22Rv1 (cell line): ENCODE data around the gene ATAD5.
"Not testable (repeated sequence)": the region's sequence is repeated elsewhere in the genome, so short reads cannot be mapped to it uniquely, and the experiment has no call there.

Experiments
- H3K27ac ChIP-seq: fragments of 450-650 bp; 2 replicates; pipeline ENCODE4 v1.5.1; 2017
- CTCF ChIP-seq: fragments of 450-650 bp; IDR thresholded peaks from 2 replicates; pipeline ENCODE4 v1.5.1; 2017; ENCODE audit warnings: mild to moderate bottlenecking
- ZFX ChIP-seq: fragments of 450-650 bp; IDR thresholded peaks from 2 replicates; pipeline ENCODE4 v1.6.1; 2017; ENCODE audit warnings: antibody characterized with exemption, borderline replicate concordance

The ATAD5 gene

DNA sequence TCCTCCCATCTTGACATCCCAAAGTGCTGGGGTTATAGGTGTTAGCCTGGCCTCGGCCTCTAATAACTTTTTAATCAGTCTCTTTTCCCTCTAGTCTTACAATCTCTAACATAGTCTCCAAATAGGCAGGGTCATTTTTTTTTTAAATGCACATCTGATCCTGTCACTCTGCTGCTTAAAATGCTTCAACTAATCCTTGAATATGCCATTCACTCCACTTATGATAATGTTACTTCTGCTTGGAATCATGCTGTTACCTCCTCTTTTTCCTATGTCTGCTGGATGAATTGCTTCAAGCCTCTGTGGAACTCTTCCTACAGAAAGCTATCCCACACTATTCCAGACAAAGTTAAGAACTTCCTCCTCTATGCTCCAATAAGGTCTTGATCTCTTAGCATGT, 30.1 kb upstream of the ATAD5 start:
- no peak overlapping the region for H3K27ac ChIP-seq
- TF ChIP-seq ZFX (no peak), CTCF (no peak)

- no peak overlapping the region for H3K27ac ChIP-seq
- TF ChIP-seq CTCF (peak; percentile 22; the same call in 1 of the 2 replicates), ZFX (no peak)
These were observed 25.8 kb upstream of the ATAD5 start for GRCh38 chr17:30805944-30806456.

- TF ChIP-seq CTCF (no peak), ZFX (no peak)
- no peak overlapping the region for H3K27ac ChIP-seq
These were observed 23.9 kb upstream of the ATAD5 start for GRCh38 chr17:30807896-30808295.

DNA sequence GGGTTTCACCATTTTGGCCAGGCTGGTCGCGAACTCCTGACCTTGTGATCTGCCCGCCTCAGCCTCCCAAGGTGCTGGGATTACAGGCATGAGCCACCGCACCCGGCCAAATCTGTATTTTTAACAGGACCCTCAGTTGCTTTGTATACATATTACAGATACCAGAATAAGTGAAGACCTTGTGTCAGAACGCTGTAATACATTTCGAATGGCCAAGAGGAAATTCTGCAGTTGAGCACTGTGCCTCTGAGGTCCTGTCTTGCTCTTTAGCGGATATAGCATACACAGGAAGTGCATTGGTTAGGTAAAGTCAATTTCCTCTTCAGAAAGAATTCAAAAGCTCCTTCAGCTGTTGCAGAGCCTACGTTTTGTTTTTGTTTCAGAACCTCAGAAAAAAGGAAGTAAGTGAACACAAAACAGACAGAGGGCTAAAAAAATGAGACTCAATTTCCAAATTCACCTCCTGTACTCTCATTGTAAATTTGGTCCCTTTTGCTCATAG, 22.9 kb upstream of the ATAD5 start:
- TF ChIP-seq CTCF (no peak), ZFX (no peak)

GRCh38 chr17:30809867-30810266, 21.9 kb upstream of the ATAD5 start:
- H3K27ac ChIP-seq, result no peak overlapping the region
- TF ChIP-seq CTCF (no peak), ZFX (no peak)

More for the DNA sequence above, 22.9 kb upstream of the ATAD5 start:
- H3K27ac ChIP-seq, result no peak overlapping the region

DNA sequence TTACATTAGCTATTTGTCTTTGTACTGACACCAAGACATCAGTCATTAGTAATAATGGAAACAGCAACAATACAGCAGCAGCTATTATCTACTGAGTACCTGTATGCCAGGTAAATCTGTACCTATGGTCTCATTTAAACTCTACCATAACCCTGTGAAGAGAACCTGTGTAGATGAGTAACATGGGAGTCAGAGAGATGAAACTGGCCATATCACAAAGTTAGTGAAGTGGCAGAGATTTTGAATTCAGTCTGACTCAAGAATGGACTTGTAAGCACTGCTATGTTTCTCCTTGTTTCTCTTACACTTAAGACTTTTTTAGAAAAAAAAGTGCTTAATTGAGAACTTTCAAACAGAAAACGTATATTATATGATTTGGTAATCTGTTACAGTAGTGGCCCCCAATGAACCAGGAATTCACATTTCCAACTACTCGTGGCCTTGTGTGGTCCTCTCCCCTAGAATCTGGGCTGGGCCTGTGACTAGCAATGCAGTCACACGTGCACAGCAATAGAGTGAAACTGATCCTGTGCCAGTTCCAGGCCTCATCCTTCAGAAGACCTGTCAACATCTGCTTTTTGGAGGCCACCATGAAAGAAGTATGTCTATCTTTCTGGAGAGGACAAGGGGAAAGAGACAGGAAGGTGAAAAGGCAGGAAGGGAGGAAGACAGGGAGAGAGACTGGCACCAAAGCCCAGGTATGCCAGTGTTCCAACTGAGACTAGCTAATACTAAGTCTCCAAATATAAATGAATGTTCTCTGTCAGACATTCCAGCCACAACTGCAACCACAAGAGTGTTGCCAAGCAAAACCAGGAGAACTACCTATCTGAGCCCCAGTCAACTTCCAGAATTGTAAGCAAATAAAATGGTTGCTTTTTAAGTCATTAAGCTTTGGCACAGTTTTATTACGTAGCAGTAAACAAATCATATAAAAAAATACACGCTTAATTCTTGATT, 19.3 kb upstream of the ATAD5 start:
- H3K27ac ChIP-seq, result no peak overlapping the region
- no peak for TF ChIP-seq ZFX
- no peak for TF ChIP-seq CTCF

- not testable (repeated sequence) for H3K27ac ChIP-seq
These were observed 17.5 kb upstream of the ATAD5 start for GRCh38 chr17:30814236-30814635.

GRCh38 chr17:30814860-30815259, 16.9 kb upstream of the ATAD5 start:
- H3K27ac ChIP-seq, result not testable (repeated sequence)
